K562 (cell line): ENCODE measurements around the gene LOXL3. TPM values are rescaled to one million over a fixed set of nuclear protein-coding genes. Genes with fewer than 3 reads are reported as not detected.

Source experiments
- BCOR ChIP-seq: fragments of 450-650 bp; IDR thresholded peaks from 2 replicates; pipeline ENCODE4 v1.6.1; 2016
- BRD9 ChIP-seq: fragments of 450-650 bp; IDR thresholded peaks from 2 replicates; pipeline ENCODE4 v1.6.1; 2018; ENCODE audit warnings: low read depth; ENCODE audit not compliant: partially characterized antibody
- CAMTA2 ChIP-seq: fragments of 250-450 bp; sonication (Bioruptor Pico); conservative IDR thresholded peaks from 2 replicates; pipeline ENCODE4 v1.5.1; 2022
- CBX2 ChIP-seq: fragments of 200-600 bp; sonication (generic); IDR thresholded peaks from one replicate; pipeline ENCODE4 v1.6.1; 2012; ENCODE audit warnings: mild to moderate bottlenecking, low read length, inconsistent platforms; ENCODE audit not compliant: insufficient read depth, poor library complexity, severe bottlenecking
- CCNT2 ChIP-seq: IDR thresholded peaks from 2 replicates; pipeline ENCODE4 v1.6.1; 2011; ENCODE audit warnings: borderline replicate concordance, low read depth, mild to moderate bottlenecking, moderate library complexity, mixed read lengths, low read length; ENCODE audit not compliant: insufficient read length; ENCODE audit errors: extremely low read depth
- DMBX1 ChIP-seq: fragments of 250-450 bp; sonication (Bioruptor Pico); IDR thresholded peaks from 2 replicates; pipeline ENCODE4 v1.8.0; 2022; ENCODE audit warnings: inconsistent platforms, mild to moderate bottlenecking, moderate library complexity, borderline replicate concordance
- EP400 ChIP-seq: fragments of 450-650 bp; IDR thresholded peaks from 2 replicates; pipeline ENCODE4 v1.6.1; 2017; ENCODE audit warnings: antibody characterized with exemption, mild to moderate bottlenecking, moderate library complexity
- GTF2E2 ChIP-seq: fragments of 200-800 bp; sonication (Bioruptor generic); IDR thresholded peaks from 2 replicates; pipeline ENCODE4 v1.6.1; 2016; ENCODE audit warnings: missing genetic modification characterization, missing compliant biosample characterization
- HDAC2 ChIP-seq: fragments of 450-650 bp; IDR thresholded peaks from 2 replicates; pipeline ENCODE4 v1.6.1; 2016; ENCODE audit warnings: mild to moderate bottlenecking
- JUNB ChIP-seq: fragments of 450-650 bp; formaldehyde crosslinking; conservative IDR thresholded peaks from 2 replicates; pipeline ENCODE4 v1.4.0; 2020; ENCODE audit warnings: mild to moderate bottlenecking
- MAZ ChIP-seq, 2 experiments: fragments of 450-650 bp in 1 of 2; sonication (generic) in 1 of 2; formaldehyde crosslinking; IDR thresholded peaks in 1 of 2; conservative IDR thresholded peaks in 1 of 2; 2 replicates each; pipeline versions ENCODE4 v1.4.0 to v1.5.0; 2020; ENCODE audit warnings: mild to moderate bottlenecking in 1 of 2, missing genetic modification reagents in 1 of 2
- POLR2B ChIP-seq: fragments of 450-650 bp; IDR thresholded peaks from 2 replicates; pipeline ENCODE4 v1.6.1; 2018; ENCODE audit warnings: low read depth; ENCODE audit not compliant: partially characterized antibody
- RBM14 ChIP-seq: fragments of 200-400 bp; formaldehyde crosslinking; IDR thresholded peaks from 2 replicates; pipeline ENCODE4 v1.6.1; 2018; ENCODE audit warnings: low read depth, mild to moderate bottlenecking, low read length, moderate library complexity, borderline replicate concordance; ENCODE audit not compliant: insufficient read depth
- RBM22 ChIP-seq: fragments of 200-400 bp; formaldehyde crosslinking; IDR thresholded peaks from 2 replicates; pipeline ENCODE4 v1.6.1; 2018; ENCODE audit warnings: low read length, low read depth; ENCODE audit not compliant: poor library complexity, severe bottlenecking
- SIN3B ChIP-seq: fragments of 450-650 bp; IDR thresholded peaks from 2 replicates; pipeline ENCODE4 v1.6.1; 2017; ENCODE audit warnings: low read depth, mild to moderate bottlenecking, moderate library complexity
- ZBTB17 ChIP-seq: fragments of 450-650 bp; formaldehyde crosslinking; IDR thresholded peaks from 2 replicates; pipeline ENCODE4 v1.4.0; 2020; ENCODE audit warnings: mild to moderate bottlenecking
- ZC3H4 ChIP-seq: sonication (generic); formaldehyde crosslinking; IDR thresholded peaks from 2 replicates; pipeline ENCODE4 v1.9.0; 2021; ENCODE audit warnings: missing genetic modification reagents, borderline replicate concordance
- ZFX ChIP-seq: sonication (generic); formaldehyde crosslinking; IDR thresholded peaks from 2 replicates; pipeline ENCODE4 v1.8.0; 2022; ENCODE audit warnings: mild to moderate bottlenecking, missing genetic modification reagents, moderate library complexity
- ZNF12 ChIP-seq: sonication (generic); formaldehyde crosslinking; IDR thresholded peaks from 2 replicates; pipeline ENCODE4 v1.4.0; 2020; ENCODE audit warnings: mild to moderate bottlenecking, missing genetic modification reagents
- polyA plus RNA-seq, 8 experiments: library from polyadenylated mRNA; depleted of rRNA in 4 of 8; stranded (reverse) in 5 of 8; unstranded in 3 of 8; fragments of >200 nt; fragmentation: Nextera tagmentation in 2 of 8; fragmentation: Illumina TruSeq in 1 of 8; extraction: Ambion mirVana in 2 of 8; extraction: Trizol in 1 of 8; gene quantifications; 2 replicates each; pipeline versions ENCODE4 v1.2.1 to v1.2.3, GENCODE V29; 2011 to 2014; ENCODE audit warnings: inconsistent platforms in 1 of 8, missing spikeins in 1 of 8
- total RNA-seq, 7 experiments: library from RNA; depleted of rRNA in 6 of 7; stranded (reverse); fragments of >200 nt in 6 of 7; fragmentation: Illumina TruSeq in 2 of 7; extraction: Trizol in 2 of 7; gene quantifications; 2 replicates each; pipeline versions ENCODE4 v1.2.1 to v1.2.3, GENCODE V29; 2011 to 2021; ENCODE audit warnings: low replicate concordance in 1 of 7
- TF ChIP-seq, protein P1 (sequence below), 3 experiments: fragments of 200-800 bp in 1 of 3; sonication (Bioruptor generic) in 1 of 3; sonication (generic) in 1 of 3; formaldehyde crosslinking in 1 of 3; IDR thresholded peaks; 2 replicates each; pipeline versions ENCODE4 v1.6.1 to v1.8.0; 2016 to 2022; ENCODE audit warnings: mild to moderate bottlenecking in 2 of 3, missing compliant biosample characterization in 2 of 3, missing genetic modification characterization in 2 of 3, missing genetic modification reagents in 1 of 3
- TF ChIP-seq, protein P2 (sequence below): fragments of 150-350 bp; conservative IDR thresholded peaks from 2 replicates; pipeline ENCODE4 v1.6.1; 2014; ENCODE audit warnings: low read length
- TF ChIP-seq, protein P3 (sequence below): fragments of 450-650 bp; IDR thresholded peaks from 2 replicates; pipeline ENCODE4 v1.6.1; 2014; ENCODE audit warnings: low read depth, mild to moderate bottlenecking, moderate library complexity, borderline replicate concordance

LOXL3 gene
- total and polyA plus RNA-seq, 9 of the 15 experiments (the other 6 are each of a cell fraction or from before 2014, with no cell fraction given): 0.22 to 0.99 (median 0.31) TPM

DNA sequence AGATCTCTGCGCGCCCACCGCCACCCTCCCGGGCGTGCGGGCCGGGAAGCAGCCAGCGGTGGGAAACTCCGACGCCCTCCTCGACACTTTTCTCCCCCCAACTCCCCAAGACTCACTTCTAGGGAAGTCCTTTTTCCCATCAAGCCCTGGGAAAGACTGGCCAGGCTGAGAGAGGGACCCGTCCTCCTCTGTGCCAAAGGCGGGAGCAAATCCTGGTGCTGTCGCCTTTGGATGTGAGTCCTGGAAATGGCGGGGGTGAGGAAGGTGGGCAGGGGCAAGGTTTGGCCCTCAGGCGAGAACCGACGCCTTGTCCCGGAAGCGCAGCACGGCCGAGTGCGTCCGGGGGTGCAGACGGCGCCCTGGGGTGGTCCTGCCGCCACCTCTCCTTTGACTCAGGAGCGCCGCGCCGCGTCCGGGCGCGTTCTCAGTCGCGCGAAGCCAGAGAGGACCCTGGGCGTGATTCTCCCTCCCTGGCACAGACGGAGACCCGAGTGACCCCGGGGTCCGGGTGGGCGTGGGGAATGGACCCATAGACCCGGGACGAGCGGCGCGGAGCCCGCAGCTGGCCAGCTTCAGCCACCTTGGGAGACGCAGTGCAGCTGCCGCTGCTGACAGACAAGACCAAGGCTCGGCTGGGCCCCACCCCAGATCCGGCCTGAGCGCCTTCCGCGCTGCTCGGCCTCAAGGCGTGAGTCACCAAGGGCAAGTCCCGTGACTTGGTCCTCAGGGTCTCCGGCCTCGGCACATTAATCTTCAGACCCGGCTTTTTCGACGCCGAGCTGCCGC, 50.8 kb downstream of the LOXL3 start (continued):
- TF ChIP-seq EP400: peak; percentile 78
- peak; percentile 67 for TF ChIP-seq BCOR
- peak; percentile 91 for TF ChIP-seq ZFX
- TF ChIP-seq RBM14: 0 out of 2 replicates have a peak, but pooled peaks have one; percentile 31
- TF ChIP-seq ZBTB17: 0 out of 2 replicates have a peak, but pooled peaks have one; percentile 10
- TF ChIP-seq CCNT2: peak; percentile 74
- TF ChIP-seq JUNB: peak; percentile 66; the same call in 1 of the 2 replicates
- no peak for TF ChIP-seq POLR2B
- peak; percentile 40 for TF ChIP-seq RBM22
- TF ChIP-seq DMBX1 (CRISPR knock-in tag): no peak
- TF ChIP-seq, protein P1, sequence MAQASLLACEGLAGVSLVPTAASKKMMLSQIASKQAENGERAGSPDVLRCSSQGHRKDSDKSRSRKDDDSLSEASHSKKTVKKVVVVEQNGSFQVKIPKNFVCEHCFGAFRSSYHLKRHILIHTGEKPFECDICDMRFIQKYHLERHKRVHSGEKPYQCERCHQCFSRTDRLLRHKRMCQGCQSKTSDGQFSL (CRISPR knock-in tag; IDR thresholded peaks at IDR 0.05): 0 out of 2 replicates have a peak, but pooled peaks have one; percentile 33
- TF ChIP-seq, protein P1 (tag; IDR thresholded peaks at IDR 0.05): 0 out of 4 replicates have a peak, but pooled peaks of 1 of the 2 experiments have one; percentile 11
- peak in 1 of 2 experiments; percentile 46; a peak in 3 of 4 replicates for TF ChIP-seq MAZ (CRISPR knock-in tag; conservative IDR thresholded peaks at IDR 0.05 in 1 of 2, IDR thresholded peaks at IDR 0.05 in 1 of 2)
- peak; percentile 88 for TF ChIP-seq GTF2E2 (tag)
- TF ChIP-seq ZC3H4 (CRISPR knock-in tag): peak; percentile 23; the same call in 1 of the 2 replicates
- TF ChIP-seq CBX2: no peak
- no peak for TF ChIP-seq CAMTA2 (CRISPR knock-in tag)
- TF ChIP-seq ZNF12 (CRISPR knock-in tag): peak; percentile 14
- peak; percentile 19; the same call in 1 of the 2 replicates for TF ChIP-seq HDAC2
- TF ChIP-seq, protein P2, sequence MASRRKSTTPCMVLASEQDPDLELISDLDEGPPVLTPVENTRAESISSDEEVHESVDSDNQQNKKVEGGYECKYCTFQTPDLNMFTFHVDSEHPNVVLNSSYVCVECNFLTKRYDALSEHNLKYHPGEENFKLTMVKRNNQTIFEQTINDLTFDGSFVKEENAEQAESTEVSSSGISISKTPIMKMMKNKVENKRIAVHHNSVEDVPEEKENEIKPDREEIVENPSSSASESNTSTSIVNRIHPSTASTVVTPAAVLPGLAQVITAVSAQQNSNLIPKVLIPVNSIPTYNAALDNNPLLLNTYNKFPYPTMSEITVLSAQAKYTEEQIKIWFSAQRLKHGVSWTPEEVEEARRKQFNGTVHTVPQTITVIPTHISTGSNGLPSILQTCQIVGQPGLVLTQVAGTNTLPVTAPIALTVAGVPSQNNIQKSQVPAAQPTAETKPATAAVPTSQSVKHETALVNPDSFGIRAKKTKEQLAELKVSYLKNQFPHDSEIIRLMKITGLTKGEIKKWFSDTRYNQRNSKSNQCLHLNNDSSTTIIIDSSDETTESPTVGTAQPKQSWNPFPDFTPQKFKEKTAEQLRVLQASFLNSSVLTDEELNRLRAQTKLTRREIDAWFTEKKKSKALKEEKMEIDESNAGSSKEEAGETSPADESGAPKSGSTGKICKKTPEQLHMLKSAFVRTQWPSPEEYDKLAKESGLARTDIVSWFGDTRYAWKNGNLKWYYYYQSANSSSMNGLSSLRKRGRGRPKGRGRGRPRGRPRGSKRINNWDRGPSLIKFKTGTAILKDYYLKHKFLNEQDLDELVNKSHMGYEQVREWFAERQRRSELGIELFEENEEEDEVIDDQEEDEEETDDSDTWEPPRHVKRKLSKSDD: 0 out of 2 replicates have a peak, but pooled peaks have one; percentile 65
- TF ChIP-seq, protein P3, sequence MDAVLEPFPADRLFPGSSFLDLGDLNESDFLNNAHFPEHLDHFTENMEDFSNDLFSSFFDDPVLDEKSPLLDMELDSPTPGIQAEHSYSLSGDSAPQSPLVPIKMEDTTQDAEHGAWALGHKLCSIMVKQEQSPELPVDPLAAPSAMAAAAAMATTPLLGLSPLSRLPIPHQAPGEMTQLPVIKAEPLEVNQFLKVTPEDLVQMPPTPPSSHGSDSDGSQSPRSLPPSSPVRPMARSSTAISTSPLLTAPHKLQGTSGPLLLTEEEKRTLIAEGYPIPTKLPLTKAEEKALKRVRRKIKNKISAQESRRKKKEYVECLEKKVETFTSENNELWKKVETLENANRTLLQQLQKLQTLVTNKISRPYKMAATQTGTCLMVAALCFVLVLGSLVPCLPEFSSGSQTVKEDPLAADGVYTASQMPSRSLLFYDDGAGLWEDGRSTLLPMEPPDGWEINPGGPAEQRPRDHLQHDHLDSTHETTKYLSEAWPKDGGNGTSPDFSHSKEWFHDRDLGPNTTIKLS: no peak; the same call in 1 of the 2 replicates
- TF ChIP-seq SIN3B: no peak
- peak; percentile 36 for TF ChIP-seq BRD9
